ENCODE measurements around the gene SULT1A2.
"Not testable (repeated sequence)": the region's sequence is repeated elsewhere in the genome, so short reads cannot be mapped to it uniquely, and the experiment has no call there.

Gene SULT1A2

GRCh38 chr16:28596840-28597691 lies at the start of gene SULT1A2:
TSS of gene SULT1A2 (minus strand) at chr16:28597050. CDS start at chr16:28595930, 1,120 bp downstream.
- Histone ChIP-seq H3K27ac (peak within 1 kb of the TSS in 1 of 2 donors; percentile 32), H3K4me3 (no peak within 1 kb of the TSS)
- no peak for TF ChIP-seq CTCF (IDR thresholded peaks at IDR 0.05)
- no peak for DNase-seq (ENCODE audit: low spot score)

- not testable (repeated sequence) for DNase-seq (ENCODE audit: low spot score); H3K27ac ChIP-seq; H3K4me3 ChIP-seq
Measured at GRCh38 chr16:28639959-28640358, 43.1 kb upstream of the SULT1A2 start.

- not testable (repeated sequence) for H3K27ac ChIP-seq; H3K4me3 ChIP-seq; DNase-seq (ENCODE audit: low spot score)
Measured at GRCh38 chr16:28638359-28638758, 41.5 kb upstream of the SULT1A2 start.

- H3K4me3 ChIP-seq; DNase-seq (ENCODE audit: low spot score); H3K27ac ChIP-seq: not testable (repeated sequence)
Measured at GRCh38 chr16:28637765-28638164, 40.9 kb upstream of the SULT1A2 start, which contains the start of gene NPIPB8. TSS of gene NPIPB8 (plus strand) at chr16:28638065. CDS start at chr16:28638361, 296 bp downstream.

- not testable (repeated sequence) for H3K4me3 ChIP-seq; H3K27ac ChIP-seq; DNase-seq (ENCODE audit: low spot score)
Measured at GRCh38 chr16:28636093-28636823, 39.4 kb upstream of the SULT1A2 start.

- not testable (repeated sequence) for H3K4me3 ChIP-seq; H3K27ac ChIP-seq; DNase-seq (ENCODE audit: low spot score)
Measured at GRCh38 chr16:28630905-28631304, 34.1 kb upstream of the SULT1A2 start.

- H3K27ac ChIP-seq: no peak overlapping the region
Measured at GRCh38 chr16:28623172-28623711, 26.4 kb upstream of the SULT1A2 start.

GRCh38 chr16:28622532-28623171 lies 25.8 kb upstream of the SULT1A2 start:
- peak overlapping the region; percentile 72 for H3K4me3 ChIP-seq
- not testable (repeated sequence) for H3K27ac ChIP-seq; DNase-seq (ENCODE audit: low spot score)

More at GRCh38 chr16:28623172-28623711, 26.4 kb upstream of the SULT1A2 start:
- H3K4me3 ChIP-seq: peak overlapping the region; percentile 72
- TF ChIP-seq CTCF (IDR thresholded peaks at IDR 0.05): no peak
- no peak for DNase-seq (ENCODE audit: low spot score)

GRCh38 chr16:28621481-28622155 lies 24.8 kb upstream of the SULT1A2 start:
- no peak for DNase-seq (ENCODE audit: low spot score)
- no peak for TF ChIP-seq CTCF (IDR thresholded peaks at IDR 0.05)
- Histone ChIP-seq H3K4me3 (no peak overlapping the region), H3K27ac (no peak overlapping the region)

GRCh38 chr16:28620316-28620715 lies 23.5 kb upstream of the SULT1A2 start:
- H3K4me3 ChIP-seq; H3K27ac ChIP-seq; DNase-seq (ENCODE audit: low spot score): not testable (repeated sequence)
